ENCODE data around the gene PREX1. TPM values are rescaled to one million over a fixed set of nuclear protein-coding genes. Genes with fewer than 3 reads are reported as not detected.
"Not testable (repeated sequence)": the region's sequence is repeated elsewhere in the genome, so short reads cannot be mapped to it uniquely, and the experiment has no call there.

Gene PREX1
- total and polyA plus RNA-seq, 2 experiments from 2014 or later = 2.4 to 10.3 TPM

GRCh38 chr20:48813446-48813747 is 14.4 kb downstream of the PREX1 start (continued):
- no peak for TF ChIP-seq REST (IDR thresholded peaks at IDR 0.05; ENCODE audit: unreplicated experiment)
- TF ChIP-seq STAT1 (IDR thresholded peaks at IDR 0.05; ENCODE audit: unreplicated experiment) = no peak

- no peaks in the 10 kb centered on the region for H3K27me3 ChIP-seq (ENCODE audit: insufficient read depth)
- H3K4me3 ChIP-seq = no peak overlapping the region
- H3K79me2 ChIP-seq (replicated peaks; ENCODE audit: insufficient read depth) = no peaks in the 10 kb centered on the region
- Mint-ChIP-seq H3K36me3 (ENCODE audit: low read depth) (peaks cover 5% of the 10 kb centered on the region; the same call in 1 of the 3 replicates), H3K9me3 (no peaks in the 10 kb centered on the region), H3K27ac (no peak overlapping the region), H3K27me3 (ENCODE audit: insufficient read depth, low read depth, poor library complexity) (peaks cover 6% of the 10 kb centered on the region), H3K4me1 (peaks cover 2% of the 10 kb centered on the region; the same call in 2 of the 3 replicates), H3K4me3 (no peak overlapping the region)
- H3K36me3 ChIP-seq (ENCODE audit: insufficient read depth) = no peaks in the 10 kb centered on the region
- no peaks in the 10 kb centered on the region for H3K9me2 ChIP-seq (ENCODE audit: insufficient read depth)
- DNase-seq (ENCODE audit: low spot score) (no peak), ATAC-seq (no peak)
- H4K20me1 ChIP-seq (replicated peaks; ENCODE audit: insufficient read depth) = no peaks in the 10 kb centered on the region
- H3F3A ChIP-seq (replicated peaks; ENCODE audit: low read depth) = no peaks in the 10 kb centered on the region
- H3K27ac ChIP-seq (ENCODE audit: low read depth) = no peak overlapping the region
- no peaks in the 10 kb centered on the region for H3K4me1 ChIP-seq (ENCODE audit: insufficient read depth)
- no peak overlapping the region for H2AFZ ChIP-seq
- H3K4me2 ChIP-seq = no peak overlapping the region
- TF ChIP-seq POLR2AphosphoS5 (IDR thresholded peaks at IDR 0.05; ENCODE audit: low read depth) = no peak
Observed at GRCh38 chr20:48812600-48813445, 15.0 kb downstream of the PREX1 start.

GRCh38 chr20:48812114-48812513 is 15.7 kb downstream of the PREX1 start:
- DNase-seq (ENCODE audit: low spot score); H3K9me2 ChIP-seq (ENCODE audit: insufficient read depth); H3K36me3 ChIP-seq (ENCODE audit: insufficient read depth); H3K4me3 Mint-ChIP-seq; H3K4me3 ChIP-seq; H3K9me3 Mint-ChIP-seq; H3K4me2 ChIP-seq; H3K27ac ChIP-seq (ENCODE audit: low read depth); H3K79me2 ChIP-seq (replicated peaks; ENCODE audit: insufficient read depth); H3K27me3 ChIP-seq (ENCODE audit: insufficient read depth); H3K27ac Mint-ChIP-seq; ATAC-seq; H3F3A ChIP-seq (replicated peaks; ENCODE audit: low read depth); H4K20me1 ChIP-seq (replicated peaks; ENCODE audit: insufficient read depth); H3K36me3 Mint-ChIP-seq (ENCODE audit: low read depth); H3K4me1 ChIP-seq (ENCODE audit: insufficient read depth); H3K27me3 Mint-ChIP-seq (ENCODE audit: insufficient read depth, low read depth, poor library complexity); H2AFZ ChIP-seq; H3K4me1 Mint-ChIP-seq: not testable (repeated sequence)

GRCh38 chr20:48809673-48810072 is 18.1 kb downstream of the PREX1 start:
- Histone ChIP-seq H4K20me1 (replicated peaks; ENCODE audit: insufficient read depth) (no peaks in the 10 kb centered on the region), H3K79me2 (replicated peaks; ENCODE audit: insufficient read depth) (no peaks in the 10 kb centered on the region), H3K27me3 (ENCODE audit: insufficient read depth) (no peaks in the 10 kb centered on the region), H3F3A (replicated peaks; ENCODE audit: low read depth) (no peaks in the 10 kb centered on the region), H3K27ac (ENCODE audit: low read depth) (no peak overlapping the region), H3K4me1 (ENCODE audit: insufficient read depth) (no peaks in the 10 kb centered on the region), H3K36me3 (ENCODE audit: insufficient read depth) (no peaks in the 10 kb centered on the region), H2AFZ (no peak overlapping the region), H3K4me3 (no peak overlapping the region), H3K4me2 (no peak overlapping the region), H3K9me2 (ENCODE audit: insufficient read depth) (no peaks in the 10 kb centered on the region)
- Mint-ChIP-seq H3K36me3 (ENCODE audit: low read depth) (peaks cover 8% of the 10 kb centered on the region), H3K4me3 (no peak overlapping the region), H3K9me3 (peaks cover 4% of the 10 kb centered on the region; the same call in 2 of the 3 replicates), H3K4me1 (no peaks in the 10 kb centered on the region), H3K27me3 (ENCODE audit: insufficient read depth, low read depth, poor library complexity) (peaks cover 6% of the 10 kb centered on the region), H3K27ac (no peak overlapping the region)
- no peak for ATAC-seq
- DNase-seq (ENCODE audit: low spot score) = no peak
- TF ChIP-seq ZNF462 (CRISPR knock-in tag; IDR thresholded peaks at IDR 0.05) = no peak
